ENCODE measurements around the gene SH3RF2.

The SH3RF2 gene

DNA sequence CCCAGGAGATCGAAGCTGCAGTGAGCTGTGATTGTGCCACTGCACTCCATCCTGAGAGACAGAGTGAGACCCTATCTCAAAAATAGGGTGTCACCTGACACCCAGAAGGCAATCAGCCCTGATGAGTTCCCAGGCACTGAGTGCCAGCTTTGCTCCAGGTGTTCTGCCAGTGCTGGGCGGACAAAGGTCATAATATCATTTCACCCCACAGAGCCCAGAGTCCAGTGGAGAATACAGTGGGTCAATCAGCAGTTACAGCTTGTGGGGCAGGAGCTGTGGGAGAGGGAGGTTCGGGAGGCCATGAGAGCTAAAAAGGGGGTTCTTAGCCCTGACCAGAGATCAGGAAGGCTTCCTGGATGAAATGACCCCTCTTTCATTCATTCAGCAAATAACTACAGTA lies 24.4 kb upstream of the SH3RF2 start:
- ChIA-PET POLR2A (no interaction called here), CTCF (interaction anchor here (0.7 to 1.3 kb wide), 3 partner anchors 24 to 141 kb away, joined by 3 read pairs; no protein-coding TSS in a partner anchor)
- H3K4me1 ChIP-seq (ENCODE audit: control insufficient read depth, insufficient read depth, low read length), result no peaks in the 10 kb centered on the region
- TF ChIP-seq ZNF792 (tag by site-specific recombination; IDR thresholded peaks at IDR 0.05), result no peak
- H3K9me3 ChIP-seq (ENCODE audit: control insufficient read depth, insufficient read depth, low read depth, low read length), result no peaks in the 10 kb centered on the region
- H3K4me3 ChIP-seq (ENCODE audit: low read depth, low read length), result no peak overlapping the region
- no peak overlapping the region for H3K27ac ChIP-seq (ENCODE audit: extremely low read depth, low read depth, low read length)
- H3K36me3 ChIP-seq (ENCODE audit: control insufficient read depth in 2 of 2, insufficient read depth in 1 of 2, low read length in 2 of 2), result no peaks in the 10 kb centered on the region

DNA sequence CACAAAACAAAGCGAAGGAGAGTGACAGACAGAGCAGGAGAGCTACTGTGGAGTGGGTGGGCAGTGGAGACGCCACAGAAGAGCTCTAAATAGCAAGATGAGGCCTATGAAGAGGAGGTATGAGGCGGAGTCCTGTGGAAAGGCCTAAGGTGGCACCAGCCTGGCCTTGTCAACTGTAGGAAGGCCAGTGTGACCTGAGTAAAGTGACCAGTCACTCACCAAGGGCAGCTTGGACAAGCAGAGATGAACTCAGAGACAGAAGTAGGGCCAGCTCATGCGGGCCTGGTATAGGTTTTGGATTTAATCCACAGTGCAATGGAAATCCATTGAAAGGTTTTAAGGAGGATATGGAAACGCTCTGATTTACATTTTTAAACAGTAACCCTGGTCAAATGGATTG lies 23.8 kb upstream of the SH3RF2 start:
- Histone ChIP-seq H3K4me1 (ENCODE audit: control insufficient read depth, insufficient read depth, low read length) (no peaks in the 10 kb centered on the region), H3K36me3 (ENCODE audit: control insufficient read depth in 2 of 2, insufficient read depth in 1 of 2, low read length in 2 of 2) (no peaks in the 10 kb centered on the region), H3K4me3 (ENCODE audit: low read depth, low read length) (no peak overlapping the region), H3K9me3 (ENCODE audit: control insufficient read depth, insufficient read depth, low read depth, low read length) (no peaks in the 10 kb centered on the region), H3K27ac (ENCODE audit: extremely low read depth, low read depth, low read length) (no peak overlapping the region)
- ChIA-PET POLR2A (no interaction called here), CTCF (interaction anchor here (1.3 kb wide), 1 partner anchor 68 kb away, joined by 3 read pairs; no protein-coding TSS in a partner anchor)
- TF ChIP-seq ZNF138 (tag by site-specific recombination; IDR thresholded peaks at IDR 0.05; ENCODE audit: borderline replicate concordance), result no peak
- no peak for TF ChIP-seq FEZF1 (tag by site-specific recombination; IDR thresholded peaks at IDR 0.05)
- TF ChIP-seq KLF16 (tag by site-specific recombination; IDR thresholded peaks at IDR 0.05), result no peak
- TF ChIP-seq, protein P1, sequence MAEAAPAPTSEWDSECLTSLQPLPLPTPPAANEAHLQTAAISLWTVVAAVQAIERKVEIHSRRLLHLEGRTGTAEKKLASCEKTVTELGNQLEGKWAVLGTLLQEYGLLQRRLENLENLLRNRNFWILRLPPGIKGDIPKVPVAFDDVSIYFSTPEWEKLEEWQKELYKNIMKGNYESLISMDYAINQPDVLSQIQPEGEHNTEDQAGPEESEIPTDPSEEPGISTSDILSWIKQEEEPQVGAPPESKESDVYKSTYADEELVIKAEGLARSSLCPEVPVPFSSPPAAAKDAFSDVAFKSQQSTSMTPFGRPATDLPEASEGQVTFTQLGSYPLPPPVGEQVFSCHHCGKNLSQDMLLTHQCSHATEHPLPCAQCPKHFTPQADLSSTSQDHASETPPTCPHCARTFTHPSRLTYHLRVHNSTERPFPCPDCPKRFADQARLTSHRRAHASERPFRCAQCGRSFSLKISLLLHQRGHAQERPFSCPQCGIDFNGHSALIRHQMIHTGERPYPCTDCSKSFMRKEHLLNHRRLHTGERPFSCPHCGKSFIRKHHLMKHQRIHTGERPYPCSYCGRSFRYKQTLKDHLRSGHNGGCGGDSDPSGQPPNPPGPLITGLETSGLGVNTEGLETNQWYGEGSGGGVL (tag by site-specific recombination; IDR thresholded peaks at IDR 0.05), result no peak
- no peak for TF ChIP-seq ZEB2 (tag by site-specific recombination; IDR thresholded peaks at IDR 0.05)
- TF ChIP-seq ZNF37A (tag by site-specific recombination; IDR thresholded peaks at IDR 0.05), result no peak
- TF ChIP-seq, protein P2, sequence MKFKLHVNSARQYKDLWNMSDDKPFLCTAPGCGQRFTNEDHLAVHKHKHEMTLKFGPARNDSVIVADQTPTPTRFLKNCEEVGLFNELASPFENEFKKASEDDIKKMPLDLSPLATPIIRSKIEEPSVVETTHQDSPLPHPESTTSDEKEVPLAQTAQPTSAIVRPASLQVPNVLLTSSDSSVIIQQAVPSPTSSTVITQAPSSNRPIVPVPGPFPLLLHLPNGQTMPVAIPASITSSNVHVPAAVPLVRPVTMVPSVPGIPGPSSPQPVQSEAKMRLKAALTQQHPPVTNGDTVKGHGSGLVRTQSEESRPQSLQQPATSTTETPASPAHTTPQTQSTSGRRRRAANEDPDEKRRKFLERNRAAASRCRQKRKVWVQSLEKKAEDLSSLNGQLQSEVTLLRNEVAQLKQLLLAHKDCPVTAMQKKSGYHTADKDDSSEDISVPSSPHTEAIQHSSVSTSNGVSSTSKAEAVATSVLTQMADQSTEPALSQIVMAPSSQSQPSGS (tag by site-specific recombination; IDR thresholded peaks at IDR 0.05; ENCODE audit: low read depth), result no peak
- TF ChIP-seq ZNF211 (tag by site-specific recombination; IDR thresholded peaks at IDR 0.05; ENCODE audit: low read depth), result no peak
- TF ChIP-seq, protein P3, sequence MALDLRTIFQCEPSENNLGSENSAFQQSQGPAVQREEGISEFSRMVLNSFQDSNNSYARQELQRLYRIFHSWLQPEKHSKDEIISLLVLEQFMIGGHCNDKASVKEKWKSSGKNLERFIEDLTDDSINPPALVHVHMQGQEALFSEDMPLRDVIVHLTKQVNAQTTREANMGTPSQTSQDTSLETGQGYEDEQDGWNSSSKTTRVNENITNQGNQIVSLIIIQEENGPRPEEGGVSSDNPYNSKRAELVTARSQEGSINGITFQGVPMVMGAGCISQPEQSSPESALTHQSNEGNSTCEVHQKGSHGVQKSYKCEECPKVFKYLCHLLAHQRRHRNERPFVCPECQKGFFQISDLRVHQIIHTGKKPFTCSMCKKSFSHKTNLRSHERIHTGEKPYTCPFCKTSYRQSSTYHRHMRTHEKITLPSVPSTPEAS (tag by site-specific recombination; IDR thresholded peaks at IDR 0.05), result no peak
- no peak for TF ChIP-seq ZNF23 (tag by site-specific recombination; IDR thresholded peaks at IDR 0.05; ENCODE audit: borderline replicate concordance)
- TF ChIP-seq ZNF555 (tag by site-specific recombination; conservative IDR thresholded peaks at IDR 0.05), result no peak
- no peak for TF ChIP-seq ZNF184 (tag by site-specific recombination; IDR thresholded peaks at IDR 0.05)
- TF ChIP-seq ZNF140 (tag by site-specific recombination; IDR thresholded peaks at IDR 0.05), result no peak
- no peak for TF ChIP-seq ZNF157 (tag by site-specific recombination; IDR thresholded peaks at IDR 0.05)
- no peak for TF ChIP-seq GLI4 (tag by site-specific recombination; IDR thresholded peaks at IDR 0.05)
- TF ChIP-seq ZNF549 (tag by site-specific recombination; IDR thresholded peaks at IDR 0.05), result no peak

DNA sequence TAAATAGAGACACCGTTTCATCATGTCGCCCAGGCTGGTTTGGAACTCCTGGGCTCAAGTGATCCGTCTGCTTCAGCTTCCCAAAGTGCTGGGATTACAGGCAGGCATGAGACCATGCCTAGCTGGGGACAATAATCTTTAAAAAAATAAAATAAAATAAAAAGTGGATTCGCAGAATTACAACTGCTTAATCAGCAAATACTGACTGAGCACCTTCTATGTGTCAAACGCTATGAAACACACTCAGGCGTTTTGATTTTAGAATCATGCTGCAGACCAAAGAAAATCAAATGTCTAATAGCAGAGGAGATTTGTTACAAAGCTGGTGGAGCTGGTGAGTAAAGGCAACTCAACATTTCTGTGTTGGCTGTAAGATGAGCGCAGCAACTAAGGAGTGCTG lies 22.7 kb upstream of the SH3RF2 start:
- H3K9me3 ChIP-seq (ENCODE audit: control insufficient read depth, insufficient read depth, low read depth, low read length), result no peaks in the 10 kb centered on the region
- CTCF ChIA-PET, result interaction anchor here (0.6 to 1.4 kb wide), 2 partner anchors 79 to 127 kb away, joined by 3 read pairs; partner anchors contain the start of gene PRELID2
- no peaks in the 10 kb centered on the region for H3K4me1 ChIP-seq (ENCODE audit: control insufficient read depth, insufficient read depth, low read length)
- H3K27ac ChIP-seq (ENCODE audit: extremely low read depth, low read depth, low read length), result no peak overlapping the region
- no peak overlapping the region for H3K4me3 ChIP-seq (ENCODE audit: low read depth, low read length)
- POLR2A ChIA-PET, result no interaction called here
- no peaks in the 10 kb centered on the region for H3K36me3 ChIP-seq (ENCODE audit: control insufficient read depth in 2 of 2, insufficient read depth in 1 of 2, low read length in 2 of 2)
- no peak for TF ChIP-seq ZNF350 (tag by site-specific recombination; IDR thresholded peaks at IDR 0.05)
- TF ChIP-seq YY1 (tag by site-specific recombination; IDR thresholded peaks at IDR 0.05), result no peak
- TF ChIP-seq ZNF239 (tag by site-specific recombination; IDR thresholded peaks at IDR 0.05), result no peak
- no peak for TF ChIP-seq ZNF48 (tag by site-specific recombination; IDR thresholded peaks at IDR 0.05)
- no peak for TF ChIP-seq SALL2 (tag by site-specific recombination; IDR thresholded peaks at IDR 0.05; ENCODE audit: borderline replicate concordance)
- no peak for TF ChIP-seq ZNF2 (tag by site-specific recombination; IDR thresholded peaks at IDR 0.05)
- no peak for TF ChIP-seq ZNF26 (tag by site-specific recombination; IDR thresholded peaks at IDR 0.05)
- TF ChIP-seq ZNF654 (tag by site-specific recombination; IDR thresholded peaks at IDR 0.05; ENCODE audit: low read depth), result no peak
- TF ChIP-seq, protein P1 (tag by site-specific recombination; IDR thresholded peaks at IDR 0.05), result no peak
- no peak for TF ChIP-seq ZNF596 (tag by site-specific recombination; IDR thresholded peaks at IDR 0.05)

Measured in HEK293 (cell line).